ENCODE results near the gene SDC3. TPM values are rescaled to one million over a fixed set of nuclear protein-coding genes. Genes with fewer than 3 reads are reported as not detected.

SDC3 gene
- total RNA-seq, 1 experiment from 2014 or later, result 7.7 TPM

- intact Hi-C loops (cut with micrococcal nuclease; ENCODE audit: unreplicated experiment), result no loop called here
- BruUV-seq (replicated peaks), result no TSS peak
- H3K9me3 ChIP-seq (ENCODE audit: low read depth, low read length, poor library complexity, severe bottlenecking), result no peaks in the 10 kb centered on the region
- H3K4me1 ChIP-seq (ENCODE audit: insufficient read depth, low read length, poor library complexity, severe bottlenecking), result peaks cover 3% of the 10 kb centered on the region
- H3K27ac ChIP-seq (ENCODE audit: low read depth, low read length, poor library complexity, severe bottlenecking), result no peak overlapping the region
- H3K27me3 ChIP-seq (replicated peaks; ENCODE audit: insufficient read depth, low read depth, low read length, poor library complexity), result no peaks in the 10 kb centered on the region
- ChIA-PET POLR2A (ENCODE audit: low non-redundant PET) (interaction anchor here (0.6 to 1.1 kb wide), 3 partner anchors 91 to 1384 kb away, joined by 3 to 5 read pairs (median 4); no protein-coding TSS in a partner anchor), CTCF (interaction anchor here (0.6 kb wide), 1 partner anchor 825 kb away, joined by 5 read pairs; no protein-coding TSS in a partner anchor)
- no peaks in the 10 kb centered on the region for H3K36me3 ChIP-seq (ENCODE audit: insufficient read depth, low read length, poor library complexity, severe bottlenecking)
- H3K4me3 ChIP-seq (ENCODE audit: low read depth, low read length, poor library complexity, severe bottlenecking), result no peak overlapping the region
- no peak for TF ChIP-seq CTCF (conservative IDR thresholded peaks at IDR 0.05; ENCODE audit: low read depth, low read length)
- no peak for TF ChIP-seq EZH2 (IDR thresholded peaks at IDR 0.05; ENCODE audit: borderline replicate concordance, low read depth, low read length, poor library complexity, severe bottlenecking)
- DNase-seq (ENCODE audit: low spot score), result no peak
These were observed 10.3 kb downstream of the SDC3 start for GRCh38 chr1:30898031-30898815.

- DNase-seq (ENCODE audit: low spot score), result no peak
- no peak overlapping the region for H3K27ac ChIP-seq (ENCODE audit: low read depth, low read length, poor library complexity, severe bottlenecking)
- no peaks in the 10 kb centered on the region for H3K36me3 ChIP-seq (ENCODE audit: insufficient read depth, low read length, poor library complexity, severe bottlenecking)
- H3K4me1 ChIP-seq (ENCODE audit: insufficient read depth, low read length, poor library complexity, severe bottlenecking), result peaks cover 3% of the 10 kb centered on the region
- ChIA-PET POLR2A (ENCODE audit: low non-redundant PET) (no interaction called here), CTCF (interaction anchor here (0.6 kb wide), 1 partner anchor 13 kb away, joined by 10 read pairs; no protein-coding TSS in a partner anchor)
- no peaks in the 10 kb centered on the region for H3K27me3 ChIP-seq (replicated peaks; ENCODE audit: insufficient read depth, low read depth, low read length, poor library complexity)
- H3K9me3 ChIP-seq (ENCODE audit: low read depth, low read length, poor library complexity, severe bottlenecking), result no peaks in the 10 kb centered on the region
- intact Hi-C loops (cut with micrococcal nuclease; ENCODE audit: unreplicated experiment), result no loop called here
- no peak for TF ChIP-seq EZH2 (IDR thresholded peaks at IDR 0.05; ENCODE audit: borderline replicate concordance, low read depth, low read length, poor library complexity, severe bottlenecking)
- no peak for TF ChIP-seq CTCF (conservative IDR thresholded peaks at IDR 0.05; ENCODE audit: low read depth, low read length)
- H3K4me3 ChIP-seq (ENCODE audit: low read depth, low read length, poor library complexity, severe bottlenecking), result no peak overlapping the region
- no TSS peak for BruUV-seq (replicated peaks)
These were observed 11.7 kb downstream of the SDC3 start for GRCh38 chr1:30896905-30897304.

- ChIA-PET CTCF (no interaction called here), POLR2A (ENCODE audit: low non-redundant PET) (interaction anchor here (0.6 kb wide), 1 partner anchor 40 kb away, joined by 3 read pairs; no protein-coding TSS in a partner anchor)
- BruUV-seq (replicated peaks), result no TSS peak
- no peaks in the 10 kb centered on the region for H3K27me3 ChIP-seq (replicated peaks; ENCODE audit: insufficient read depth, low read depth, low read length, poor library complexity)
- no peak overlapping the region for H3K27ac ChIP-seq (ENCODE audit: low read depth, low read length, poor library complexity, severe bottlenecking)
- no peak for TF ChIP-seq EZH2 (IDR thresholded peaks at IDR 0.05; ENCODE audit: borderline replicate concordance, low read depth, low read length, poor library complexity, severe bottlenecking)
- TF ChIP-seq CTCF (conservative IDR thresholded peaks at IDR 0.05; ENCODE audit: low read depth, low read length), result no peak
- no peaks in the 10 kb centered on the region for H3K9me3 ChIP-seq (ENCODE audit: low read depth, low read length, poor library complexity, severe bottlenecking)
- no peak for DNase-seq (ENCODE audit: low spot score)
- intact Hi-C loops (cut with micrococcal nuclease; ENCODE audit: unreplicated experiment), result no loop called here
- no peak overlapping the region for H3K4me3 ChIP-seq (ENCODE audit: low read depth, low read length, poor library complexity, severe bottlenecking)
- H3K36me3 ChIP-seq (ENCODE audit: insufficient read depth, low read length, poor library complexity, severe bottlenecking), result no peaks in the 10 kb centered on the region
- H3K4me1 ChIP-seq (ENCODE audit: insufficient read depth, low read length, poor library complexity, severe bottlenecking), result peaks cover 3% of the 10 kb centered on the region
These were observed 12.5 kb downstream of the SDC3 start for GRCh38 chr1:30895944-30896660.
